Esophagus squamous epithelium (tissue), 4 donors: ENCODE measurements around the gene PLCB2.

ENCODE experiments used
- CTCF ChIP-seq, 6 experiments: fragments of 450-650 bp in 4 of 6; fragments of 200-600 bp in 2 of 6; sonication (generic) in 2 of 6; IDR thresholded peaks; one replicate each; pipeline ENCODE4 v1.5.1; 2016 to 2019; ENCODE audit warnings: antibody characterized with exemption in 6 of 6, mild to moderate bottlenecking in 4 of 6, moderate library complexity in 4 of 6
- POLR2A ChIP-seq, 4 donors: fragments of 450-650 bp; IDR thresholded peaks; one replicate each; pipeline ENCODE4 v1.6.1; 2017; ENCODE audit warnings: antibody characterized with exemption in 4 of 4, mild to moderate bottlenecking in 4 of 4, moderate library complexity in 3 of 4

- TF ChIP-seq CTCF (IDR thresholded peaks at IDR 0.05) (no peak), POLR2A (IDR thresholded peaks at IDR 0.05) (no peak)
These were observed 30.3 kb downstream of the PLCB2 start for GRCh38 chr15:40277471-40277870.
